HG03565 (cell line): Measurements from ENCODE around the gene ATG4A.

ENCODE experiments used
- ATAC-seq: cut with Tn5 transposase; IDR thresholded peaks from one replicate; pipeline ENCODE4 v1.9.1; 2021; ENCODE audit warnings: mild to moderate bottlenecking, moderate library complexity; ENCODE audit not compliant: unreplicated experiment

The ATG4A gene

GRCh38 chrX:108121291-108121690 lies 29.7 kb downstream of the ATG4A start:
- ATAC-seq, result no peak

- no peak for ATAC-seq
Observed at GRCh38 chrX:108122748-108123147, 31.2 kb downstream of the ATG4A start.

GRCh38 chrX:108123591-108124366 lies 32.2 kb downstream of the ATG4A start:
- no peak for ATAC-seq

- no peak for ATAC-seq
Observed at GRCh38 chrX:108126661-108127060, 35.1 kb downstream of the ATG4A start.

GRCh38 chrX:108127152-108127551 lies 35.6 kb downstream of the ATG4A start:
- ATAC-seq, result no peak

- no peak for ATAC-seq
Observed at GRCh38 chrX:108130889-108131288, 39.3 kb downstream of the ATG4A start.

- no peak for ATAC-seq
Observed at GRCh38 chrX:108131471-108131870, 39.9 kb downstream of the ATG4A start.

GRCh38 chrX:108132034-108132433 lies 40.5 kb downstream of the ATG4A start:
- no peak for ATAC-seq

GRCh38 chrX:108132876-108133275 lies 41.3 kb downstream of the ATG4A start:
- ATAC-seq, result no peak

GRCh38 chrX:108134724-108135123 lies 43.1 kb downstream of the ATG4A start:
- no peak for ATAC-seq

GRCh38 chrX:108138814-108139702 lies 47.5 kb downstream of the ATG4A start:
- ATAC-seq, result no peak

GRCh38 chrX:108148524-108148923 lies 56.9 kb downstream of the ATG4A start:
- peak; percentile 98 for ATAC-seq

- ATAC-seq, result no peak
Observed at GRCh38 chrX:108156082-108156481, 64.5 kb downstream of the ATG4A start.

GRCh38 chrX:108156934-108157466 lies 65.4 kb downstream of the ATG4A start:
- no peak for ATAC-seq

GRCh38 chrX:108157628-108158027 lies 66.0 kb downstream of the ATG4A start:
- no peak for ATAC-seq

GRCh38 chrX:108159028-108159670 lies 67.6 kb downstream of the ATG4A start:
- ATAC-seq, result no peak

GRCh38 chrX:108160309-108160708 lies 68.7 kb downstream of the ATG4A start:
- ATAC-seq, result no peak

GRCh38 chrX:108162265-108162664 lies 70.7 kb downstream of the ATG4A start:
- ATAC-seq, result no peak

- ATAC-seq, result no peak
Observed at GRCh38 chrX:108163333-108164082, 71.9 kb downstream of the ATG4A start.

GRCh38 chrX:108165383-108166111 lies 74.0 kb downstream of the ATG4A start:
- ATAC-seq, result no peak
